ENCODE results near the gene RPS28. TPM values are rescaled to one million over a fixed set of nuclear protein-coding genes. Genes with fewer than 3 reads are reported as not detected.
"Not testable (repeated sequence)": the region's sequence is repeated elsewhere in the genome, so short reads cannot be mapped to it uniquely, and the experiment has no call there.

The RPS28 gene
- total RNA-seq, 1 donor from 2014 or later = 1,184 TPM

- DNase-seq (ENCODE audit: low spot score) = peak; percentile 95
Measured at GRCh38 chr19:8342684-8343482, 21.6 kb downstream of the RPS28 start, which contains the start of gene KANK3. Gene KANK3 (minus strand): TSS chr19:8343262. CDS start chr19:8337828, 5,434 bp downstream.

GRCh38 chr19:8343483-8343844, 22.2 kb downstream of the RPS28 start:
- no peak for DNase-seq (ENCODE audit: low spot score)

DNA sequence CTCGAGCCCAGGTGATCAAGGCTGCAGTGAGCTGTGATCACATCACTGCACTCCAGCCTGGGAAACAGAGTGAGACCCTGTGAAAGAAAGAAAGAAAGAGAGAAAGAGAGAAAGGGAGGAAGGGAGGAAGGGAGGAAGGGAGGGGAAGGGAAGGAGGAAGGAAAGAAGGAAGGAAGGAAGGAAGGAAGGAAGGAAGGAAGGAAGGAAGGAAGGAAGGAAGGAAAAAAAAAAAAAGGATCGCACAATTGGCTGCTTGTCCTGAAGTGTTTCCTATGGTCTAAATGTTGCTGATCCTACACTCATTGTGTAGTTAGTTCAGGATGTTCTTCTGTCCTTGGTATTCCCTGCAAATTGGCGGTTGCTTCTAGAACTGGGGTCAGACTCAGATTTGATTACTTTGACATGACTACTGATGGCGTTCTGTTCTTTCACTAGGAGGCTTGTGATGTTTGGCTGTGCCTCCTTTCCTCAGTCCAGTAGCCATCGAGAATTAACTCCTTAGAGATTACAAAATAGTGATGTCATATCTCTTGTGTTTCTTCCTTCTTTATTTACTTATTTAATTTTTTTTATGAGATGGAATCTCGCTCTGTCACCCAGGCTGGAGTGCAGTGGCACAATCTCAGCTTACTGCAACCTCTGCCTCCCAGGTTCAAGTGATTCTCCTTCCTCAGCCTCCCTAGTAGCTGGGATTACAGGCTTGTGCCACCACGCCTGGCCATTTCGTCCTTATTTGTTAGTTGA, 28.5 kb downstream of the RPS28 start:
- DNase-seq (ENCODE audit: low spot score) = not testable (repeated sequence)

DNA sequence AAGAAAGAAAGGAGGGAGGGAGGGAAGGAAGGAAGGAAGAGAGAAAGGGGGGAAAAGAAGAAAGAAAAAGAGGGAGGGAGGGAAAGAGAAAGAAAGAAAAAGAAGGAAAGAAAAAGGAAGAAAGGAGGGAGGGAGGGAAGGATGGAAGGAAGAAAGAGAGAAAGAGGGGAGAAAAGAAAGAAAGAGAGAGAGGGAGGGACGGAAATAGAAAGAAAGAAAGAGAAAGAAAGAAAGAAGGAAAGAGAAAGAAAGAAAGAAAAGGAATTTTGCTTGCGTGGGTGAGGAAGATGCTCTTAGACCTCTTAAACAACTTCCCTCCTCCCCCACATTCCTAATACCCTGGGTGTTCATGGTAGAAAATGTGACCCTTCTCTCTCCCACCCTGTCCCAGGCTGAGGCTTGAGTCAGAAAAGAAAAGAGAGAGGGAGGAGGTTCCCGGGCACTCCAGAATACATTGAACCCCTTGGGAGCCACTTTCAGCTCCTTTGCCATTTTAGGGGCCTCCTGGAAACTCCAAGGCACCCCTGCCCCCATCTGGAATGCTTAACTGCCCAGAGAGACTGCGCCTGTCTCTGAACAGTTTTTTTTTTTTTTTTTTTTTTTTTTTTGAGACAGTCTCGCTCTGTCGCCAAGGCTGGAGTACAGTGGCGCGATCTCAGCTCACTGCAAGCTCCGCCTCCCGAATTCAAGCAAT, 31.0 kb downstream of the RPS28 start:
- no peak for DNase-seq (ENCODE audit: low spot score)

- DNase-seq (ENCODE audit: low spot score) = not testable (repeated sequence)
Measured at GRCh38 chr19:8352845-8353244, 31.5 kb downstream of the RPS28 start.

GRCh38 chr19:8355631-8356402, 34.5 kb downstream of the RPS28 start:
- DNase-seq (ENCODE audit: low spot score) = no peak

GRCh38 chr19:8357007-8357521, 35.8 kb downstream of the RPS28 start:
- DNase-seq (ENCODE audit: low spot score) = no peak

GRCh38 chr19:8358948-8359347, 37.7 kb downstream of the RPS28 start:
- no peak for DNase-seq (ENCODE audit: low spot score)

- DNase-seq (ENCODE audit: low spot score) = no peak
Measured at GRCh38 chr19:8360196-8360595, 38.9 kb downstream of the RPS28 start.

- peak; percentile 96 for DNase-seq (ENCODE audit: low spot score)
Measured at GRCh38 chr19:8361921-8362793, 40.9 kb downstream of the RPS28 start.

GRCh38 chr19:8363803-8364771, 42.8 kb downstream of the RPS28 start, which contains the start of gene ANGPTL4:
Gene ANGPTL4 (plus strand): TSS chr19:8364155. CDS start chr19:8364322, 167 bp downstream.
- peak; percentile 58 for DNase-seq (ENCODE audit: low spot score)

GRCh38 chr19:8366121-8366581, 44.9 kb downstream of the RPS28 start:
- no peak for DNase-seq (ENCODE audit: low spot score)

DNA sequence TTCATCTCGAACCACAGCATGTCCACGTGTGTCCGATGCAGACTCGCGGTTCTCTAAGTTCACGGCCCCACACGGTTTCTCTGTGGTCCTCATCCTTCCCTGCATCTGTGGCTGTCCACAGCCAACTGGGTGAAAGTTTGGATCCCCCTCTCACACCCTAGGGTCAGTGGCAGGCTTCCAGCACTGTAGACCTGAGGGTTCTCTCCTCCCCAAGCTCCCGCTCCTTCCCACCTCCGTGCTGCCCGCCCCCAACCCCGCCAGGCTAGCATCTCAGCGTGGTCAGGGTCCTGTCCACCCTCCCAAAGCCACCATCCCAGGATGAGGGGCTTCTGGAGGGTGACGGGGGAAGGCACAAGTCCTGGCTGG, 45.6 kb downstream of the RPS28 start:
- no peak for DNase-seq (ENCODE audit: low spot score)

- peak; percentile 88 for DNase-seq (ENCODE audit: low spot score)
Measured at GRCh38 chr19:8367327-8368001, 46.2 kb downstream of the RPS28 start.

DNA sequence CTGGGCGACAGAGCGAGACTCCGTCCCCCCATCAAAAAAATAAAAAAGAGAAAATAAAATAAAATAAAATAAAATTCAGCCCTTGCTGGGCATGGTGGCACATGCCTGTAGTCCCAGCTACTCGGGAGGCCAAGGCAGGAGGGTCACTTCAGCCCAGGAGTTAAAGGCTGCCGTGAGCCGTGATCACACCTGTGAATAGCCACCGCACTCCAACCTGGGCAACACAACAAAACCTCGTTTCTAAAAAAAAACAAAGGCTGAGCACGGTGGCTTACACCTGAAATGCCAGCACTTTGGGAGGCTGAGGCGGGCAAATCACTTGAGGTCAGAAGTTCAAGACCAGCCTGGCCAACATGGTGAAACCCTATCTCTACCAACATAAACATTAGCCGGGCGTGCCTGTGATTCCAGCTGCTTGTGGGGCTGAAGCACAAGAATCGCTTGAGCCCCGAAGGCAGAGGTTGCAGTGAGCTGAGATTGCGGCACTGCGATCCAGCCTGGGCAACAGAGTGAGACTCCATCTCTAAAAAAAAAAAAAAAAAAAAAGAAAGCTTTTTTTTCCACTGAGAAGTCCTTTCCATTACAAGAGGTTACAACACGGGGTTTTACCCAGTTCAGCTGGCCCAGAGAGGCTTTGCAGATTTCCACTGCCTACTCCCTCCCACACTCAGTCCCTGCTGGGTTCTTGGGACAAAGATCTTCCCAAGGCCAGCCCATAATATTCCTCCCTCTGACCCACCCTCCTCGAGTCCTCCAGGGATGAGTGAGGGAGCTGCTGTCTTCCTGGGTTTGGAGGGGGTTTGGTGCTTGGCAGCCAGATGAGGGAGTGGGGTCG, 49.1 kb downstream of the RPS28 start:
- no peak for DNase-seq (ENCODE audit: low spot score)

GRCh38 chr19:8371011-8371804, 49.9 kb downstream of the RPS28 start:
- no peak for DNase-seq (ENCODE audit: low spot score)
